CD4-positive, alpha-beta T cell treated with Interferon alpha-2 for 1 hour (primary cell): ENCODE measurements around the gene ZPR1.
"Not testable (repeated sequence)": the region's sequence is repeated elsewhere in the genome, so short reads cannot be mapped to it uniquely, and the experiment has no call there.

Experiments used
- DNase-seq, 2 donors: peaks; one replicate each; pipeline ENCODE4 v3.0.0-alpha.2; 2020 to 2022

The ZPR1 gene

GRCh38 chr11:116823031-116823843, 35.4 kb upstream of the ZPR1 start, which contains the start of gene APOA4:
TSS of gene APOA4 (minus strand) at chr11:116823304. CDS start at chr11:116823191, 113 bp downstream.
- no peak for DNase-seq

DNA sequence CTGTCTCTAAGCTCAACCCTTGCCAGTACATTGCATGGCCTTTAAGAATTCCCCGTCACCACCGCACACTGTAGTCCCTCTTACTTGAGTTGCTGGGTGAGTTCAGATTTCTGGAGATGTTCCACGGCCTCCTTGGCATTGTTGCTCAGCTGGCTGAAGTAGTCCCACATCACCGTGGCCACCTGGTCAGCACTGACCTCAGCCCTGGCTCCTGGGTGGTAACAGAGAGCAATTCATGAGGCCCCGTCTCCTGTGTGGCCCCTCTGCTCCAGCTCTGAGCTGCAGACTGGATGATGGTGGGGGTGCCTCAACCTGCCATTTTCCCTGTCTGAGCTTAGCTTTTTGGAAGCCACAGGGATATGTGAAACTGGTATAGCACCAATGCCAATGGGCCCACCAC, 34.8 kb upstream of the ZPR1 start:
- DNase-seq: no peak

GRCh38 chr11:116821050-116821918, 33.5 kb upstream of the ZPR1 start:
- no peak for DNase-seq

DNA sequence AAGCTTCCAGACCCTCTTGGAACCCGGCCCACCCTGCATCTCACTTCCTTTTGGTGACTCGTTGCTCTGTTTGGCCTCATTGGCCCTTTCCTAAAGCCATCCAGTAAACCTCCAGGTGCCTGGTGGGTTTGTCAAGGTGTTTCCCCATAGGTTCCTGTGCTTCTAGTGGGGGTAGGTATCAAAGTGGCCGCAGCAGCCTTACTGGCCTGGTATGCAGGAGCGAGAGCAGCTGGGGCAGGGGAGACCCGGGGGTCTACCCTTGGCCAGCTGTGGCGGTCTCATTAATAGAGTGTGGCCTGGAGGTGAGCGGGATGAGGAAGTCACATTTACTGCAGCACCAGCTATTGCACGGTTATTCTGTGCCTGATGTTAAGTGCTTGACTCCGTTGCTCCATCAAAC, 31.2 kb upstream of the ZPR1 start:
- no peak for DNase-seq

DNA sequence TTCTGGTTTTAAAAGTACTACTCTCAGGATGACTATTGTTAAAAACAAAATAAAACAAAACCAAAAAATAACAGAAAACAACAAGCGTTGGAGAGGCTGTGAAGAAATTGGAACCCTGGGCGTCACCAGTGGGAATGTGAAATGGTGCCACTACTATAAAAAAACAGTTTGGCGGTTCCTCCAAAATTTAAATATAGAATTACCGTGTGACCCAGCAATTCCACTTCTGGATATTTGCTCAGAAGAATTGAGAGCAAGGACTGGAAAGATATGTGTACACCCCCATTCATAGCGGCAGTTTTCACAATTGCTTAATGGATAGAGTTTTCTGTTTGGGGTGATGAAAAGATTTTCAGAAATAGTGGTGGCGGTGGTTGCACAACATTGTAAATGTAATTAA, 26.7 kb upstream of the ZPR1 start:
- DNase-seq: no peak

DNA sequence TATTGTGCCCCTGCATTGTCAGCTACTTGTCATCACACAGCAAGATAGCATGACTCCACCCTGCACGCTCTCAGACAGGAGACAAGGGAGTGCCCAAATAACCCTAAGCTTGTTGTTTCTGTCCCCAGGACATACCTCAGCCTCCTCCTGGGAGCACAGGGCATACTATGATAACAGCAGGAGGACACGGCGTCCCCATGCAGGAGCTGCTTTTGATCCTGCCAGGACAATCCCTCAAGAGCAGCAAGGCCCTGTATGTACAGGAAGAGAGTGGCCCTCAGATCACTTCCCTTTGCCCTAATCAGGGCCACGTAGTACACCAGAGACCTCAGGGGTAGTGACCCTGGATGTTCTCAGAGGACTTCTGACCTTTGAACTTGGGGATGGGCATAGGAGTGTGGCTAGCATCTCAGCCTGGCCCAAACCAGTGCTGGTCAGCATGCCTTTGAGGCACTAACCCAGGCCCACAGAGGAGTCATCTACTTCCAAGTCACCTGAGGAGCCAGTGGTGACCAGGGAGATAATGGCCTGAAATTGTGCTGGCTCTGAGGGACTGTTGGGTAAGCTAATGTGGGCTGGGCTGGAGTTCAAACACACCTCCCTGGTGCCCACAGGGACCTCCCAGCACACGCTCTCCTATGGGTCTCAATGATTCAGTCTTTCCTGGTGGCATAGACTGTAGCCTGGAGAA, 26.1 kb upstream of the ZPR1 start:
- DNase-seq: no peak

DNA sequence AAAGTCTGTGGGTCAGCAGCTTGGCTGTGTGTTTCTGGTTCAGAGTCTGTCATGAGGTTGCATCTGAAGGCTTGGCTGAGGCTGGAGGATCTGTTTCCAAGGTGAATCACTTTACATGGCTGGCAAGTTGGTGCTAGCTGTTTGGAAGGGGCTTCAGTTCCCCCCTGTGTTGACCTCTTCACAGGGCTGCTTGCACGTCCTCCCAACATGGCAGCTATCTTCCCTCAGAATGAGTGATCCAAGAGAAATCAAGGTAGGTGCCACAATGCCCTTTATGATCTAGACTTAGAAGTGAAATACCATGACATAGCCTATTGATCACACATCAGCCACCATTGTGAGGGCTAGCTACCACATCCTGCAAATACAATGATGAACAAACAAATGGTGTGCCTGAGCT, 25.3 kb upstream of the ZPR1 start:
- DNase-seq: no peak

GRCh38 chr11:116812109-116812508, 24.3 kb upstream of the ZPR1 start:
- DNase-seq: no peak

GRCh38 chr11:116811194-116811593, 23.4 kb upstream of the ZPR1 start:
- DNase-seq: no peak

- no peak for DNase-seq
Observed at GRCh38 chr11:116808262-116809175, 20.7 kb upstream of the ZPR1 start.

GRCh38 chr11:116807601-116808261, 19.9 kb upstream of the ZPR1 start:
- no peak for DNase-seq

DNA sequence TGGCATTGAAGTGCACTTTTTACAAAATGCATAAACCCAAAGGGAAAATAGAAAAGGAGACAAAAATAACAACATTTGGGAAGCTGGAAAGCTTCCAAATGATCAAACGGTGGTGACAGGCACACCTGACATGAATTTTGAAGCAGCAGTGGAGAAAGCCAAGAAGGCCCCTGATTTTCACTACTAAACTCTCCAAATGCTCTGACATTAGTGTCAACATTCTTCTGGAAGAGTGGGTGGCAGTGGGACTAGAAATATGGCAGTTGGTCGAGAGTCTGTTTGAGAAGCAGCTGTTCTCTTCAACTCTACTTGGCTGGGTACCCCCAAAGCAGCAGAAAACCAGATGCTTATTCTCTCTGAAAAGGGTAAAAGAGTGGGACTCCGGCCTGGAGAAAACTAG, 16.2 kb upstream of the ZPR1 start:
- no peak for DNase-seq

DNA sequence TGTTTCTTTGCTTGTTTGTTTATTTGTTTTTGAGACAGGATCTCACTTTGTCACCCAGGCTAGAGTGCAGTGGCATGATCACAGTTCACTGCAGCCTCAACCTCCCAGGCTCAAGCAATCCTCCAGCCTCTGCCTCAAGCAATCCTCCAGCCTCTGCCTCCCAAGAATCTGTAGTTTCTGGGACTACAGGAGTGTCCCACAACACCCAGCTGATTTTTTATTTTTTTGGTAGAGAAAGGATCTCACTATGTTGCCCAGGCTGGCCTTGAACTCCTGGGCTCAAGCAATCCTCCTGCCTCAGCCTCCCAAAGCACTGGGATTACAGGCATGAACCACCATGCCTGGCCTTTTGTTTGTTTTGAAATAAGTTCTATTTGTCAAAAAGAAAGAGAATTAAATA, 13.8 kb upstream of the ZPR1 start:
- DNase-seq: not testable (repeated sequence)

DNA sequence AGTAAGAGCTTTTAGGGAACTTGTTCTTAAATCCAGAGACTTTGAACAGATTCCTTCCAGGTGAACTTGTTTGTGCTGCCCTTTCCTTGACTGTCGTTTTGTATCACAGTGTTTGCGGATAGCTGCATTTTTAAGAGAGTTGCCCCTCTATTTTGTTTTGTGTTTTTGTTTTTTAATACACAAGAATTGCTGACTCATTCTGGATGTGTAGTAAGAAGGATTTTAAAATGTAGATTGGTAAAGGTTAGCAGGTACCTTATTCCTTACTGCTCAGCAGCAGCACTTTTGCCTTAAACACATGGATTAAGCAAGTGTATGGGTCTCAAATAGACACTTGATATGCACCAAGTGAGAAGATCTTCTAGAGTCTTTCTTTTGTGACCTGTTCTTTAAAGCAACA, 12.8 kb upstream of the ZPR1 start:
- DNase-seq: no peak

- no peak for DNase-seq
Observed at GRCh38 chr11:116798368-116798767, 10.5 kb upstream of the ZPR1 start.

DNA sequence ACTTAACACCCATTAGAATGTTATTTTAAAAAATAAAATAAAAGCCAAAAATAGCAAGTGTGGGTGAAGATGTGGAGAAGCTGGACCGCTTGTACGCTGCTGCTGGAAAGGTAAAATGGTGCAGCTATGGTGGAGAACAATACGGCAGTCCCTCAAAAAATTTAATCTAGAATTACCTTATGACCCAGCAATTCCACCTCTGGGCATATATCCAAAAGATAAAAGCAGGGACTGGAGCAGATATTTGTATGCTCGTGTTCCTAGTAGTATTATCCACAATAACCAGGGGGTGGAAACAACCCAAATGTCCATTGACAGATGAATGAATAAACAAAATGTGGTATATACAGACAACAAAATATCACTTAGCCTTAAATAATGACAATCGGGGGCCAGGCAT, 10.0 kb upstream of the ZPR1 start:
- no peak for DNase-seq

DNA sequence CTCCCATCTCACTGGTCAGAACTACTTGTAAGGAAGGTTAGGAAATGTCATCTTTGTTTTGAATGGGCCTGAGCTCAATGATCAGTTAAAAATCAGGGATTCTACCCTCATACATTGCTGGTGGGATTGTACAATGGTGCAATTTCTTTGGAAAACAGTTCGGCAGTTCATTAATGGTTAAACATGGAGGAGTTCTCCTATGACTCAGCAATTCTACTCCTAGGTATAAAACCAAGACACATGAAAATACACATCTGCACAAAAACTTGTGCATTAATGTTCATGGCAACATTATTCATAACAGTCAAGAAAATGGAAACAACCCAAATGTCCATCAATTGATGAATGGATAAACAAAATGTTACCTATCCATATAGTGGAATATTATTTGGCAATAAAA, 8.7 kb upstream of the ZPR1 start:
- DNase-seq: no peak

- no peak for DNase-seq
Observed at GRCh38 chr11:116794851-116795250, 7.0 kb upstream of the ZPR1 start.

GRCh38 chr11:116793772-116794097, 5.9 kb upstream of the ZPR1 start:
- DNase-seq: no peak

DNA sequence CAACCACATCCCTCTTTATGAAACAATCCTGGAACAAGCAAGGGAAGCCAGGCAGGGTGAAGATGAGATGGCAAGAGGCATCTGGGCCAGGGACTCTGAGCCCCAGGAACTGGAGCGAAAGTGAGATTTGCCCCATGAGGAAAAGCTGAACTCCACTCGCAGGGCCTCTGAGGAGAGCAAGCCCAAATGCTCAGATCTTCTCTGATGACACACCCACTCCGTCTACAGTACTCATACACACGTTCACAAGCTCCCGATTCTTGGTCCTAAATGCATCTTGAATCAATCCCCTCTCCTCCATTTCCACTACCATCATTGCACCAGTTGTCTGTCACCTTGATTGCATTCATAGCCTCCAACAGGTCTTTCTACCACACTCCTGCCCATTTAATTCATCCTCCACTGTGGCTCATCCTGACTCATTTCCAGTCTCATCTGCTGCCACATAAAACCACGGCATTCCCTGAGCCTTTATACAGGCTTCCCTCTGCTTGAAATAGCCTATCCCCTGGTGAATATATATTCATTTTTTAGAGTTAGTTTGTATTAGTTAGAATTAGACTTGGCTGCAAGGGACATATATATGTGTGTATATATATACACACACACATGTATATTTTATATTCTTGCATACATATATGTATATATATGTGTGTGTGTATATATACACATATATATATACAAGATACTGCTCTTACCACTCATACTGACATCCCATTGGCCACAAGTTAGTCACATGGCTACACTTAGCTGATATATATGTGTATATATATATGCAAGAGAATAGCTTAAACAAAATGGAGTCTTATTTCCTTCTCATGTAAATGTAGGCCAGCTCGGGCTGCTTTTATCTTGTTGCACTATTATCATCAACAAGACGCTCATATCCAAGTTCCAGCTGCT, 5.3 kb upstream of the ZPR1 start:
- DNase-seq: no peak
